ENCODE data around the gene ROR1.

Gene ROR1

DNA sequence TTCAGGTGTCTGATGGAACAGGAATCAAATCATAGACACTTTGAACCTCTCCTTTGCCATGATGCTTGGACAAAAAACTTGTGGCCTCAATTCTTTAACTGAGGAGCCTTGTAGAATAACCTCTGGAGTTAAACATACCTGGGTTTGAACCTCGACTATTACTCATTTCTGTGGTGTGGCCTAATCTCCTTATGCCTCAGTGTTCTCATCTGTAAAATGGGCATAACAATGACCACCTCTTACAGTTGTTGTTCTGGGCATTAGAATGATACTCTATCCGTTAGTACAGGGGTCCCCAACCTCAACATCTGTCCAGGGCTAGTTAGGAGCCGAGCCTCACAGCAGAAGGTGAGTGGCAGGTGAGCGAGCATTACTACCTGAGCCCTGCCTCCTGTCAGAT is 137.2 kb downstream of the ROR1 start:
- Histone ChIP-seq H3K4me3 (ENCODE audit: low read depth, low read length) (no peak overlapping the region), H3K9me3 (ENCODE audit: control insufficient read depth, insufficient read depth, low read depth, low read length) (no peaks in the 10 kb centered on the region), H3K36me3 (ENCODE audit: control insufficient read depth in 2 of 2, insufficient read depth in 1 of 2, low read length in 2 of 2) (no peaks in the 10 kb centered on the region), H3K4me1 (ENCODE audit: control insufficient read depth, insufficient read depth, low read length) (peaks cover 25% of the 10 kb centered on the region), H3K27ac (ENCODE audit: extremely low read depth, low read depth, low read length) (no peak overlapping the region)
- ChIA-PET POLR2A (no interaction called here), CTCF (no interaction called here)
- TF ChIP-seq, protein P1, sequence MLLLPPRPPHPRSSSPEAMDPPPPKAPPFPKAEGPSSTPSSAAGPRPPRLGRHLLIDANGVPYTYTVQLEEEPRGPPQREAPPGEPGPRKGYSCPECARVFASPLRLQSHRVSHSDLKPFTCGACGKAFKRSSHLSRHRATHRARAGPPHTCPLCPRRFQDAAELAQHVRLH (tag by site-specific recombination; IDR thresholded peaks at IDR 0.05): peak; percentile 67; the same call in 1 of the 2 replicates
- no peak for TF ChIP-seq ZNF747 (tag by site-specific recombination; IDR thresholded peaks at IDR 0.05)

DNA sequence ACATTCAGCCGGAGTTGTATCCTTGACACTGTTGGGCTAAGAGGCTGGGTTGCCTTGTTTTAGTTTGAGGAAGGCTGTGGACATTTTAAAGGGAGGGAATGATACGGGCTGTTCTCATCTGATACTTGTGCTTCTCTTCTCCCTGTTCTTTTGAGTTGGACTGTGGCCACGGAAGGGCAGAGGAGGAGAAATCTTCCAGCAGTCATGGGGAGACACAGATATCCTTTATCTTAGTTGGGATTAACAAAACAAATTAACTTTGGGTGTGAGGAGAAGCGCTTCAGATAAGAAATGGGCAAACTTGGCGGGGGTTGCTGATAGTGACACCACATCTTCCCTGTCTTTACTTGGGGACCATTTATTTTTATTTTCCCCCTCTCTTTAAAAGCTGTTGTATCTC is 138.8 kb downstream of the ROR1 start:
- Histone ChIP-seq H3K27ac (ENCODE audit: extremely low read depth, low read depth, low read length) (no peak overlapping the region), H3K36me3 (ENCODE audit: control insufficient read depth in 2 of 2, insufficient read depth in 1 of 2, low read length in 2 of 2) (no peaks in the 10 kb centered on the region), H3K4me1 (ENCODE audit: control insufficient read depth, insufficient read depth, low read length) (peaks cover 16% of the 10 kb centered on the region), H3K9me3 (ENCODE audit: control insufficient read depth, insufficient read depth, low read depth, low read length) (no peaks in the 10 kb centered on the region), H3K4me3 (ENCODE audit: low read depth, low read length) (no peak overlapping the region)
- ChIA-PET CTCF (interaction anchor here (0.6 to 0.9 kb wide), 2 partner anchors 96 to 221 kb away, joined by 3 read pairs; no protein-coding TSS in a partner anchor), POLR2A (no interaction called here)
- TF ChIP-seq ZNF658 (tag by site-specific recombination; IDR thresholded peaks at IDR 0.05) (no peak), YY1 (tag by site-specific recombination; IDR thresholded peaks at IDR 0.05) (no peak), ZNF266 (tag by site-specific recombination; IDR thresholded peaks at IDR 0.05; ENCODE audit: low read depth) (no peak), ZNF600 (tag by site-specific recombination; IDR thresholded peaks at IDR 0.05) (peak; percentile 29; the same call in 1 of the 2 replicates), ZNF596 (tag by site-specific recombination; IDR thresholded peaks at IDR 0.05) (no peak), ZNF366 (tag by site-specific recombination; conservative IDR thresholded peaks at IDR 0.05) (peak; percentile 28; the same call in 1 of the 2 replicates), GLIS1 (tag by site-specific recombination; IDR thresholded peaks at IDR 0.05) (peak; percentile 74), SP2 (tag by site-specific recombination; IDR thresholded peaks at IDR 0.05) (no peak), ZNF10 (tag by site-specific recombination; IDR thresholded peaks at IDR 0.05) (no peak), ZFHX2 (tag by site-specific recombination; conservative IDR thresholded peaks at IDR 0.05) (no peak), PRDM10 (tag by site-specific recombination; IDR thresholded peaks at IDR 0.05) (peak; percentile 94), ZBTB17 (tag by site-specific recombination; IDR thresholded peaks at IDR 0.05) (peak; percentile 34; the same call in 1 of the 2 replicates), ATF2 (tag by site-specific recombination; IDR thresholded peaks at IDR 0.05; ENCODE audit: low read depth) (no peak), ZNF2 (tag by site-specific recombination; IDR thresholded peaks at IDR 0.05) (no peak), ZNF311 (tag by site-specific recombination; IDR thresholded peaks at IDR 0.05; ENCODE audit: borderline replicate concordance) (no peak), ZNF398 (tag by site-specific recombination; IDR thresholded peaks at IDR 0.05) (no peak; the same call in 1 of the 2 replicates), ZNF341 (tag by site-specific recombination; IDR thresholded peaks at IDR 0.05; ENCODE audit: low read depth) (peak; percentile 80), ZNF792 (tag by site-specific recombination; IDR thresholded peaks at IDR 0.05) (no peak), PATZ1 (tag by site-specific recombination; IDR thresholded peaks at IDR 0.05) (0 out of 2 replicates have a peak, but pooled peaks have one; percentile 12)
- TF ChIP-seq, protein P1 (tag by site-specific recombination; IDR thresholded peaks at IDR 0.05): no peak
- TF ChIP-seq, protein P2, sequence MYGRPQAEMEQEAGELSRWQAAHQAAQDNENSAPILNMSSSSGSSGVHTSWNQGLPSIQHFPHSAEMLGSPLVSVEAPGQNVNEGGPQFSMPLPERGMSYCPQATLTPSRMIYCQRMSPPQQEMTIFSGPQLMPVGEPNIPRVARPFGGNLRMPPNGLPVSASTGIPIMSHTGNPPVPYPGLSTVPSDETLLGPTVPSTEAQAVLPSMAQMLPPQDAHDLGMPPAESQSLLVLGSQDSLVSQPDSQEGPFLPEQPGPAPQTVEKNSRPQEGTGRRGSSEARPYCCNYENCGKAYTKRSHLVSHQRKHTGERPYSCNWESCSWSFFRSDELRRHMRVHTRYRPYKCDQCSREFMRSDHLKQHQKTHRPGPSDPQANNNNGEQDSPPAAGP (tag by site-specific recombination; IDR thresholded peaks at IDR 0.05): no peak
- TF ChIP-seq, protein P3, sequence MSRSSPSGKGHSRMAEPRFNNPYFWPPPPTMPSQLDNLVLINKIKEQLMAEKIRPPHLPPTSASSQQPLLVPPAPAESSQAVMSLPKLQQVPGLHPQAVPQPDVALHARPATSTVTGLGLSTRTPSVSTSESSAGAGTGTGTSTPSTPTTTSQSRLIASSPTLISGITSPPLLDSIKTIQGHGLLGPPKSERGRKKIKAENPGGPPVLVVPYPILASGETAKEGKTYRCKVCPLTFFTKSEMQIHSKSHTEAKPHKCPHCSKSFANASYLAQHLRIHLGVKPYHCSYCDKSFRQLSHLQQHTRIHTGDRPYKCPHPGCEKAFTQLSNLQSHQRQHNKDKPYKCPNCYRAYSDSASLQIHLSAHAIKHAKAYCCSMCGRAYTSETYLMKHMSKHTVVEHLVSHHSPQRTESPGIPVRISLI (tag by site-specific recombination; IDR thresholded peaks at IDR 0.05): no peak

Data from HEK293 (cell line).